IPS-18c (cell line): ENCODE data around the gene XDH.

ENCODE experiments used
- H3K4me3 ChIP-seq: 2 replicates; pipeline ENCODE4 v1.7.0; 2013; ENCODE audit warnings: low read depth, mild to moderate bottlenecking, low read length, moderate library complexity; ENCODE audit not compliant: insufficient read depth
- H3K9me3 ChIP-seq: one replicate; pipeline ENCODE4 v1.6.1; 2013; ENCODE audit warnings: mild to moderate bottlenecking, low read length, moderate library complexity; ENCODE audit not compliant: control insufficient read depth, insufficient read depth

Gene XDH

GRCh38 chr2:31319406-31320175, 95.0 kb downstream of the XDH start:
- no peak overlapping the region for H3K4me3 ChIP-seq
- no peaks in the 10 kb centered on the region for H3K9me3 ChIP-seq

GRCh38 chr2:31318361-31319336, 95.9 kb downstream of the XDH start:
- Histone ChIP-seq H3K9me3 (no peaks in the 10 kb centered on the region), H3K4me3 (no peak overlapping the region)

- H3K9me3 ChIP-seq = no peaks in the 10 kb centered on the region
- no peak overlapping the region for H3K4me3 ChIP-seq
These were observed 97.1 kb downstream of the XDH start for GRCh38 chr2:31317396-31317795.

GRCh38 chr2:31314761-31315160, 99.8 kb downstream of the XDH start:
- no peak overlapping the region for H3K4me3 ChIP-seq

GRCh38 chr2:31312898-31313297, 101.6 kb downstream of the XDH start:
- Histone ChIP-seq H3K9me3 (no peaks in the 10 kb centered on the region), H3K4me3 (no peak overlapping the region)

More at GRCh38 chr2:31314761-31315160, 99.8 kb downstream of the XDH start:
- no peaks in the 10 kb centered on the region for H3K9me3 ChIP-seq

GRCh38 chr2:31304816-31305215, 109.7 kb downstream of the XDH start:
- no peak overlapping the region for H3K4me3 ChIP-seq
- H3K9me3 ChIP-seq = no peaks in the 10 kb centered on the region

- no peaks in the 10 kb centered on the region for H3K9me3 ChIP-seq
- no peak overlapping the region for H3K4me3 ChIP-seq
These were observed 111.5 kb downstream of the XDH start for GRCh38 chr2:31302940-31303563.

GRCh38 chr2:31300309-31300708, 114.2 kb downstream of the XDH start:
- Histone ChIP-seq H3K9me3 (no peaks in the 10 kb centered on the region), H3K4me3 (no peak overlapping the region)

GRCh38 chr2:31299547-31299946, 115.0 kb downstream of the XDH start:
- H3K4me3 ChIP-seq = no peak overlapping the region
- peaks cover 3% of the 10 kb centered on the region for H3K9me3 ChIP-seq

- no peak overlapping the region for H3K4me3 ChIP-seq
- peaks cover 3% of the 10 kb centered on the region for H3K9me3 ChIP-seq
These were observed 116.8 kb downstream of the XDH start for GRCh38 chr2:31297751-31298150.

GRCh38 chr2:31296641-31297287, 117.8 kb downstream of the XDH start:
- H3K4me3 ChIP-seq = no peak overlapping the region; the same call in 1 of the 2 replicates
- H3K9me3 ChIP-seq = peaks cover 5% of the 10 kb centered on the region

GRCh38 chr2:31294196-31294595, 120.3 kb downstream of the XDH start:
- no peak overlapping the region for H3K4me3 ChIP-seq
- H3K9me3 ChIP-seq = peaks cover 5% of the 10 kb centered on the region

GRCh38 chr2:31287654-31288053, 126.9 kb downstream of the XDH start:
- Histone ChIP-seq H3K9me3 (peaks cover 2% of the 10 kb centered on the region), H3K4me3 (no peak overlapping the region)

GRCh38 chr2:31286961-31287550, 127.5 kb downstream of the XDH start:
- Histone ChIP-seq H3K9me3 (no peaks in the 10 kb centered on the region), H3K4me3 (no peak overlapping the region)

- no peaks in the 10 kb centered on the region for H3K9me3 ChIP-seq
- H3K4me3 ChIP-seq = no peak overlapping the region
These were observed 128.3 kb downstream of the XDH start for GRCh38 chr2:31286230-31286629.
